Measurements from ENCODE around the gene GGACT.

The GGACT gene

GRCh38 chr13:100559886-100560285 is 28.7 kb downstream of the GGACT start:
- Mint-ChIP-seq H3K9me3 (no peaks in the 10 kb centered on the region), H3K36me3 (peaks cover 3% of the 10 kb centered on the region), H3K4me1 (peaks cover 2% of the 10 kb centered on the region), H3K27ac (no peak overlapping the region), H3K4me3 (no peak overlapping the region), H3K27me3 (no peaks in the 10 kb centered on the region)
- no peak for ATAC-seq (ENCODE audit: low read depth)
- no peak for DNase-seq (ENCODE audit: low spot score in 2 of 2)

- DNase-seq (ENCODE audit: low spot score in 2 of 2) (no peak), ATAC-seq (ENCODE audit: low read depth) (no peak)
- no peaks in the 10 kb centered on the region for H3K27me3 Mint-ChIP-seq
- no peaks in the 10 kb centered on the region for H3K4me1 Mint-ChIP-seq
- H3K27ac Mint-ChIP-seq, result no peak overlapping the region
- H3K4me3 Mint-ChIP-seq, result no peak overlapping the region
- no peaks in the 10 kb centered on the region for H3K9me3 Mint-ChIP-seq
- peaks cover 2% of the 10 kb centered on the region for H3K36me3 Mint-ChIP-seq
Observed at GRCh38 chr13:100552755-100553154, 35.8 kb downstream of the GGACT start.

GRCh38 chr13:100549316-100549715 is 39.3 kb downstream of the GGACT start:
- no peaks in the 10 kb centered on the region for H3K27me3 Mint-ChIP-seq
- no peaks in the 10 kb centered on the region for H3K9me3 Mint-ChIP-seq
- no peak overlapping the region for H3K27ac Mint-ChIP-seq
- no peaks in the 10 kb centered on the region for H3K4me1 Mint-ChIP-seq
- no peak for ATAC-seq (ENCODE audit: low read depth)
- DNase-seq (ENCODE audit: low spot score in 2 of 2), result no peak
- H3K4me3 Mint-ChIP-seq, result no peak overlapping the region
- peaks cover 3% of the 10 kb centered on the region for H3K36me3 Mint-ChIP-seq

- Mint-ChIP-seq H3K27ac (no peak overlapping the region), H3K36me3 (peaks cover 3% of the 10 kb centered on the region), H3K4me3 (no peak overlapping the region), H3K9me3 (no peaks in the 10 kb centered on the region), H3K27me3 (no peaks in the 10 kb centered on the region), H3K4me1 (peaks cover 2% of the 10 kb centered on the region)
- no peak for ATAC-seq (ENCODE audit: low read depth)
- no peak for DNase-seq (ENCODE audit: low spot score in 2 of 2)
Observed at GRCh38 chr13:100547791-100548201, 40.8 kb downstream of the GGACT start.

- peaks cover 4% of the 10 kb centered on the region for H3K4me1 Mint-ChIP-seq
- no peaks in the 10 kb centered on the region for H3K27me3 Mint-ChIP-seq
- DNase-seq (ENCODE audit: low spot score in 2 of 2) (no peak), ATAC-seq (ENCODE audit: low read depth) (no peak)
- no peak overlapping the region for H3K4me3 Mint-ChIP-seq
- peaks cover 3% of the 10 kb centered on the region for H3K36me3 Mint-ChIP-seq
- H3K27ac Mint-ChIP-seq, result no peak overlapping the region
- no peaks in the 10 kb centered on the region for H3K9me3 Mint-ChIP-seq
Observed at GRCh38 chr13:100546713-100547405, 41.7 kb downstream of the GGACT start.

- peaks cover 5% of the 10 kb centered on the region for H3K36me3 Mint-ChIP-seq
- peaks cover 4% of the 10 kb centered on the region for H3K4me1 Mint-ChIP-seq
- no peak for DNase-seq (ENCODE audit: low spot score in 2 of 2)
- H3K9me3 Mint-ChIP-seq, result no peaks in the 10 kb centered on the region
- ATAC-seq (ENCODE audit: low read depth), result no peak
- no peak overlapping the region for H3K4me3 Mint-ChIP-seq
- H3K27ac Mint-ChIP-seq, result no peak overlapping the region
- H3K27me3 Mint-ChIP-seq, result no peaks in the 10 kb centered on the region
Observed at GRCh38 chr13:100545684-100546061, 42.9 kb downstream of the GGACT start.

GRCh38 chr13:100544866-100545683 is 43.5 kb downstream of the GGACT start:
- Mint-ChIP-seq H3K4me3 (no peak overlapping the region), H3K9me3 (no peaks in the 10 kb centered on the region), H3K27me3 (no peaks in the 10 kb centered on the region), H3K27ac (no peak overlapping the region), H3K36me3 (peaks cover 9% of the 10 kb centered on the region), H3K4me1 (peaks cover 4% of the 10 kb centered on the region)
- ATAC-seq (ENCODE audit: low read depth) (no peak), DNase-seq (ENCODE audit: low spot score in 2 of 2) (no peak)

- Mint-ChIP-seq H3K36me3 (peaks cover 15% of the 10 kb centered on the region), H3K4me1 (peaks cover 4% of the 10 kb centered on the region), H3K27ac (no peak overlapping the region), H3K27me3 (no peaks in the 10 kb centered on the region), H3K4me3 (no peak overlapping the region), H3K9me3 (no peaks in the 10 kb centered on the region)
- ATAC-seq (ENCODE audit: low read depth) (no peak), DNase-seq (ENCODE audit: low spot score in 2 of 2) (no peak)
Observed at GRCh38 chr13:100543872-100544602, 44.6 kb downstream of the GGACT start.

- DNase-seq (ENCODE audit: low spot score in 2 of 2) (peak in 1 of 2 donors; percentile 34), ATAC-seq (ENCODE audit: low read depth) (peak; percentile 90)
- Mint-ChIP-seq H3K36me3 (peaks cover 15% of the 10 kb centered on the region), H3K27me3 (no peaks in the 10 kb centered on the region), H3K27ac (no peak overlapping the region), H3K9me3 (no peaks in the 10 kb centered on the region), H3K4me3 (no peak overlapping the region), H3K4me1 (peaks cover 4% of the 10 kb centered on the region)
Observed at GRCh38 chr13:100542826-100543156, 45.8 kb downstream of the GGACT start.

- H3K27ac Mint-ChIP-seq, result no peak overlapping the region
Observed at GRCh38 chr13:100541897-100542825, 46.4 kb downstream of the GGACT start.

GRCh38 chr13:100540621-100541020 is 48.0 kb downstream of the GGACT start:
- Mint-ChIP-seq H3K4me1 (peaks cover 4% of the 10 kb centered on the region), H3K27me3 (no peaks in the 10 kb centered on the region), H3K9me3 (no peaks in the 10 kb centered on the region), H3K4me3 (no peak overlapping the region), H3K36me3 (peaks cover 21% of the 10 kb centered on the region), H3K27ac (no peak overlapping the region)
- ATAC-seq (ENCODE audit: low read depth) (no peak), DNase-seq (ENCODE audit: low spot score in 2 of 2) (no peak)

More at GRCh38 chr13:100541897-100542825, 46.4 kb downstream of the GGACT start:
- no peak for ATAC-seq (ENCODE audit: low read depth)
- no peak for DNase-seq (ENCODE audit: low spot score in 2 of 2)
- Mint-ChIP-seq H3K27me3 (no peaks in the 10 kb centered on the region), H3K9me3 (no peaks in the 10 kb centered on the region), H3K4me3 (no peak overlapping the region), H3K36me3 (peaks cover 21% of the 10 kb centered on the region), H3K4me1 (peaks cover 4% of the 10 kb centered on the region)

GRCh38 chr13:100537951-100538462 is 50.6 kb downstream of the GGACT start:
- no peaks in the 10 kb centered on the region for H3K27me3 Mint-ChIP-seq
- no peak overlapping the region for H3K4me3 Mint-ChIP-seq
- no peaks in the 10 kb centered on the region for H3K9me3 Mint-ChIP-seq
- peaks cover 4% of the 10 kb centered on the region for H3K4me1 Mint-ChIP-seq
- peaks cover 25% of the 10 kb centered on the region for H3K36me3 Mint-ChIP-seq
- no peak for DNase-seq (ENCODE audit: low spot score in 2 of 2)
- no peak overlapping the region for H3K27ac Mint-ChIP-seq
- ATAC-seq (ENCODE audit: low read depth), result no peak

- DNase-seq (ENCODE audit: low spot score in 2 of 2), result no peak
- no peak overlapping the region for H3K27ac Mint-ChIP-seq
- no peaks in the 10 kb centered on the region for H3K4me1 Mint-ChIP-seq
- no peak overlapping the region for H3K4me3 Mint-ChIP-seq
- H3K27me3 Mint-ChIP-seq, result no peaks in the 10 kb centered on the region
- no peak for ATAC-seq (ENCODE audit: low read depth)
- H3K36me3 Mint-ChIP-seq, result peaks cover 25% of the 10 kb centered on the region
- H3K9me3 Mint-ChIP-seq, result no peaks in the 10 kb centered on the region
Observed at GRCh38 chr13:100537486-100537885, 51.1 kb downstream of the GGACT start.
